BE2C (cell line): Measurements from ENCODE around the gene BIRC2.
"Not testable (repeated sequence)": the region's sequence is repeated elsewhere in the genome, so short reads cannot be mapped to it uniquely, and the experiment has no call there.

ENCODE experiments used
- DNase-seq: peaks from one replicate; pipeline ENCODE4 v3.0.0-alpha.2; 2020
- H3K27me3 ChIP-seq: fragments of 250-450 bp; sonication (Bioruptor Pico); 2 replicates; pipeline ENCODE4 v1.5.1; 2020; ENCODE audit warnings: mild to moderate bottlenecking
- H3K36me3 ChIP-seq: fragments of 250-450 bp; sonication (Bioruptor Pico); 2 replicates; pipeline ENCODE4 v1.5.1; 2020; ENCODE audit warnings: mild to moderate bottlenecking
- H3K4me1 ChIP-seq: fragments of 250-450 bp; sonication (Bioruptor Pico); 2 replicates; pipeline ENCODE4 v1.5.1; 2020
- H3K4me3 ChIP-seq: 2 replicates; pipeline ENCODE4 v1.5.1; 2011; ENCODE audit warnings: low read depth, low read length
- H3K9me3 ChIP-seq: fragments of 250-450 bp; sonication (Bioruptor Pico); 2 replicates; pipeline ENCODE4 v1.5.1; 2020
- CTCF ChIP-seq: IDR thresholded peaks from 2 replicates; pipeline ENCODE4 v1.5.1; 2012; ENCODE audit warnings: mild to moderate bottlenecking, low read depth, low read length

BIRC2 gene

GRCh38 chr11:102361086-102362031 is 14.3 kb downstream of the BIRC2 start:
- Histone ChIP-seq H3K4me1 (no peaks in the 10 kb centered on the region), H3K4me3 (no peak overlapping the region), H3K27me3 (no peaks in the 10 kb centered on the region), H3K9me3 (no peaks in the 10 kb centered on the region), H3K36me3 (peaks cover 30% of the 10 kb centered on the region)
- no peak for TF ChIP-seq CTCF
- no peak for DNase-seq

GRCh38 chr11:102364991-102365390 is 18.0 kb downstream of the BIRC2 start:
- Histone ChIP-seq H3K36me3 (peaks cover 41% of the 10 kb centered on the region), H3K9me3 (no peaks in the 10 kb centered on the region), H3K4me1 (peaks cover 5% of the 10 kb centered on the region; the same call in 1 of the 2 replicates), H3K4me3 (no peak overlapping the region), H3K27me3 (no peaks in the 10 kb centered on the region)
- no peak for DNase-seq
- no peak for TF ChIP-seq CTCF

GRCh38 chr11:102367364-102367763 is 20.4 kb downstream of the BIRC2 start:
- no peak for DNase-seq
- no peaks in the 10 kb centered on the region for H3K27me3 ChIP-seq
- peak; percentile 24; the same call in 1 of the 2 replicates for TF ChIP-seq CTCF
- no peaks in the 10 kb centered on the region for H3K9me3 ChIP-seq
- no peak overlapping the region for H3K4me3 ChIP-seq
- H3K4me1 ChIP-seq, result peaks cover 5% of the 10 kb centered on the region; the same call in 1 of the 2 replicates
- H3K36me3 ChIP-seq, result peaks cover 32% of the 10 kb centered on the region

GRCh38 chr11:102368472-102368871 is 21.5 kb downstream of the BIRC2 start:
- peaks cover 5% of the 10 kb centered on the region; the same call in 1 of the 2 replicates for H3K4me1 ChIP-seq
- H3K27me3 ChIP-seq, result no peaks in the 10 kb centered on the region
- no peak overlapping the region for H3K4me3 ChIP-seq
- no peaks in the 10 kb centered on the region for H3K9me3 ChIP-seq
- H3K36me3 ChIP-seq, result peaks cover 26% of the 10 kb centered on the region
- no peak for DNase-seq
- no peak for TF ChIP-seq CTCF

- H3K27me3 ChIP-seq, H3K4me3 ChIP-seq, H3K9me3 ChIP-seq, DNase-seq: not testable (repeated sequence)
- Histone ChIP-seq H3K4me1 (peaks cover 14% of the 10 kb centered on the region), H3K36me3 (peaks cover 29% of the 10 kb centered on the region)
Observed at GRCh38 chr11:102374633-102375424, 27.8 kb downstream of the BIRC2 start.

- no peak overlapping the region for H3K4me3 ChIP-seq
- no peaks in the 10 kb centered on the region; the same call in 1 of the 2 replicates for H3K9me3 ChIP-seq
- H3K4me1 ChIP-seq, result peaks cover 14% of the 10 kb centered on the region
- DNase-seq, result no peak
- peaks cover 29% of the 10 kb centered on the region for H3K36me3 ChIP-seq
- TF ChIP-seq CTCF, result no peak
- no peaks in the 10 kb centered on the region for H3K27me3 ChIP-seq
Observed at GRCh38 chr11:102375720-102376399, 28.8 kb downstream of the BIRC2 start.
